IPS-15b (cell line): ENCODE measurements around the gene KRTAP1-5.
"Not testable (repeated sequence)": the region's sequence is repeated elsewhere in the genome, so short reads cannot be mapped to it uniquely, and the experiment has no call there.

Source experiments
- H3K27me3 ChIP-seq: one replicate; pipeline ENCODE4 v1.6.1; 2013; ENCODE audit warnings: low read length; ENCODE audit not compliant: control insufficient read depth, insufficient read depth
- H3K36me3 ChIP-seq: one replicate; pipeline ENCODE4 v1.6.1; 2013; ENCODE audit warnings: low read length; ENCODE audit not compliant: control insufficient read depth, insufficient read depth
- H3K4me1 ChIP-seq: one replicate; pipeline ENCODE4 v1.6.1; 2013; ENCODE audit warnings: mild to moderate bottlenecking, low read length; ENCODE audit not compliant: control insufficient read depth, insufficient read depth
- H3K4me3 ChIP-seq: one replicate; pipeline ENCODE4 v1.5.1; 2013; ENCODE audit warnings: low read depth, low read length
- H3K9ac ChIP-seq: one replicate; pipeline ENCODE4 v1.6.1; 2013; ENCODE audit warnings: low read depth, mild to moderate bottlenecking, low read length
- H3K9me3 ChIP-seq: one replicate; pipeline ENCODE4 v1.6.1; 2013; ENCODE audit warnings: mild to moderate bottlenecking, low read length; ENCODE audit not compliant: control insufficient read depth, insufficient read depth

The KRTAP1-5 gene, protein sequence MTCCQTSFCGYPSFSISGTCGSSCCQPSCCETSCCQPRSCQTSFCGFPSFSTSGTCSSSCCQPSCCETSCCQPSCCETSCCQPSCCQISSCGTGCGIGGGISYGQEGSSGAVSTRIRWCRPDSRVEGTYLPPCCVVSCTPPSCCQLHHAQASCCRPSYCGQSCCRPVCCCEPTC

DNA sequence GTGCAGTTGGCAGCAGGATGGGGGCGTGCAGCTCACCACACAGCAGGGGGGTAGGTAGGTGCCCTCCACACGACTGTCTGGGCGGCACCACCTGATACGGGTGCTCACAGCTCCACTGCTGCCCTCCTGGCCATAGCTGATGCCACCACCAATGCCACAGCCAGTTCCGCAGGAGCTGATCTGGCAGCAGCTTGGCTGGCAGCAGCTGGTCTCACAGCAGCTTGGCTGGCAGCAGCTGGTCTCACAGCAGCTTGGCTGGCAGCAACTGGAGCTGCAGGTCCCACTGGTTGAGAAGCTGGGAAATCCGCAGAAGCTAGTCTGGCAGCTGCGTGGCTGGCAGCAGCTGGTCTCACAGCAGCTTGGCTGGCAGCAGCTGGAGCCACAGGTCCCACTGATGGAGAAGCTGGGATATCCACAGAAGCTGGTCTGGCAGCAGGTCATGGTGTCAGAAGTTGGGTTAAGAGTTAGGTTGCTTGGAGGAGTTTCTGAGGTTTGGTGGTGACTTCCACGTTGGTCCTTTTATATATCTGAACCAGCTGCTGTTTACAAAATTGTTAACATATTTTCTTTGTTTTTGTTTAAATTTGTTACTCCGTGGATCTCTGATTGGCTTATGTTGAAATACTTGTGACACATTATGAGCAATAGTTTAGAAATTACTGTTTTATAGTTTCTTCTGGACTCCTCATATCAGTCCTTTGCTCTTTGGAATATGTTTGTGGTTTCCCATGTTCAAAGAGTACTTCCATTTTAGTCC, at the start of gene KRTAP1-5:
Gene KRTAP1-5, minus strand, starts transcription at position 494 of the 757 bp plus-strand sequence. Its CDS starts 53 bp downstream, at position 441.
- H3K4me3 ChIP-seq = no peak within 1 kb of the TSS
- H3K9ac ChIP-seq = no peak within 1 kb of the TSS

GRCh38 chr17:41076788-41077187, 49.8 kb upstream of the KRTAP1-5 start:
- H3K36me3 ChIP-seq = no peaks in the 10 kb centered on the region
- no peaks in the 10 kb centered on the region for H3K4me1 ChIP-seq

More for the DNA sequence above, at the start of gene KRTAP1-5:
- Histone ChIP-seq H3K4me1 (no peaks in the 10 kb centered on the region), H3K9me3 (no peaks in the 10 kb centered on the region), H3K36me3 (no peaks in the 10 kb centered on the region), H3K27me3 (no peaks in the 10 kb centered on the region)

DNA sequence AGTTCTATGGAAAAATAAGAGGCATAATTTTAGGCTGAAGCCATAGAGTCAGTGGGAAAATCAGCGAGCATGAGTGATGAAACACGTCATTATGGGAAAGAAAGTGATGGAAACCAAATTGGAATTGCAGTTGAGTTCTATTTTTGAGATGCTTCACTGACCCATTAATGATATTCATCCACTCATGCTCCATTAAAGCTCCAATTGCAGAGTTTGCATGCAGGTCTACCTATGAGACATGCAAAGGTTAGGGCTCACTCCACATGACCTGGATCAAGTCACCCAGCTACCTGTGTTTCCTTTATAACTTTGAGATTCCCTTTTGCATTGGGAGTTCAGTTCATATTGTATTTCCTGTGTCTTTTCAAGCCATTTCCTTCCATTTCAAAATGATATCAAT, 46.7 kb upstream of the KRTAP1-5 start:
- Histone ChIP-seq H3K4me3 (no peak overlapping the region), H3K9me3 (no peaks in the 10 kb centered on the region), H3K36me3 (no peaks in the 10 kb centered on the region), H3K9ac (no peak overlapping the region), H3K4me1 (no peaks in the 10 kb centered on the region), H3K27me3 (no peaks in the 10 kb centered on the region)

More at GRCh38 chr17:41076788-41077187, 49.8 kb upstream of the KRTAP1-5 start:
- Histone ChIP-seq H3K4me3 (no peak overlapping the region), H3K9ac (no peak overlapping the region), H3K9me3 (no peaks in the 10 kb centered on the region), H3K27me3 (no peaks in the 10 kb centered on the region)

DNA sequence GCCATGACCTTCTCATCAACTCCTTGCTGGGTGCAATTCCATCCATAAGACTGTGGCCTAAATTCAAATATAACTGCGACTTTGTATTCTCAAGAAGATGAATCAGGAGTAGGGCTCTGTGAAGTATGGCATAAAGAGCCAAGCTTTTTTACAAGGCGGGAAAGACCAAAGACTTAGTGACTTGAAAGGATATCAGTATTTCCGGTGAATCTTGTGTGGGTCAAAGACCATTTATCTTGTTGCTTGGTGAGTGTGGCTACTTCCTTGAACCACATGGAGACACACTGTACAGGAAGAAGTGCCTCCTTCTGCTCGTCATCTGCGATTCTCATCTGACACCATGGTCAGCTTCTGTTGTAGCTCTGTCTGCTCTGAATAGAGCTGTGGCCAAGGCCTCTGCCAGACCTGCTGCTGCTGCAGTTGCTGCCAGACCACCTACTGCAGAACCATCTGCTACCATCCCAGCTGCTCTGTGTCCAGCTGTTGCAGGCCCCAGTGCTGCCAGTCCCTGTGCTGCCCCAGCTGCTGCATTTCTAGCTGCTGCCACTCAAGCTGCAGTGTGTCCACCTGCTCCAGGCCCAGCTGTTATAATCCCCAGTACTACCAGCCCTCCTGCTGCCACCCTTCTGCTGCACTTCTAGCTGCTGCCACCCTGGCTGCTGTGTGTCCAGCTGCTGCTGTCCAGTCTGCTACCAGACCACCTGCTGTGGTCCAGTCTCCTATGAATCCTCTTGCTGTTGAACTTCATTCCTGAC, 44.8 kb upstream of the KRTAP1-5 start:
- H3K9ac ChIP-seq = no peak overlapping the region
- no peak overlapping the region for H3K4me3 ChIP-seq
- H3K36me3 ChIP-seq = no peaks in the 10 kb centered on the region
- H3K9me3 ChIP-seq = no peaks in the 10 kb centered on the region
- no peaks in the 10 kb centered on the region for H3K4me1 ChIP-seq
- no peaks in the 10 kb centered on the region for H3K27me3 ChIP-seq

DNA sequence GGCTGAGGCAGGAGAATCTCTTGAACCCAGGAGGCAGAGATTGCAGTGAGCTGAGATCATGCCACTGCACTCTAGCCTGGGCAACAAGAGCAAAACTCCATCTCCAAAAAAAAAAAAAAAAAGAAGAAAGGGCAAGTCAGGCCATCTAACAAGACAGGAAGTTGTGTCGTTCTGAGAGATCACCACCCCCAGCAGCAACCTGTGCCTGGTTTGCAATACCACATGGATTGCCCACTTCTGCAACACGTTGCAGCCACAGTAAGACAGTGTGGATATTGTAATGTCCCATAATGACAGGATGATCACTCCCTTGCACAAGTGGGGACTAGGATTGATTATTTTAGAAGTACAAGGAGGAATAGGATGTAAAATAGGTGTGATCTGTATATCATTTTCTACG, 42.0 kb upstream of the KRTAP1-5 start:
- no peaks in the 10 kb centered on the region for H3K9me3 ChIP-seq
- H3K36me3 ChIP-seq = no peaks in the 10 kb centered on the region
- no peak overlapping the region for H3K9ac ChIP-seq
- H3K4me3 ChIP-seq = no peak overlapping the region
- H3K27me3 ChIP-seq = no peaks in the 10 kb centered on the region
- H3K4me1 ChIP-seq = no peaks in the 10 kb centered on the region

DNA sequence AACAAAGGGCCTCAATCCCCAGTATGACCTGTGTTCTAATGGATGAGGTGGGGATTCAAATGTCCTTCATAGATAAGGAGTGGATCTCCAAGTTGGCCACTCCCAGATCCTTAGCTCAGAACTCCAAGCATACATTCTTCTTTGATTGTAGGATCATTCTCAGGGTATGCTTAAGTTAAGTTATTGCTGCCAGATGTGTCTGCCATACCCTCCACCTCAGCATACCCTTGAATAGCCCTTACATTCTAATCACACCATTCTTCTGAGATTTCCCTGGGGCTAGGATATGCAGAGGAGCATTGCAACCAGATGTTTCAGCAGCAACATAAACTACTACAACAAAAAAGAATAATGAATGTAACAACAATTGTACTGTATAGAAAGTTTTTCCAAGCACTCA, 40.3 kb upstream of the KRTAP1-5 start:
- H3K27me3 ChIP-seq = no peaks in the 10 kb centered on the region
- no peak overlapping the region for H3K4me3 ChIP-seq
- no peaks in the 10 kb centered on the region for H3K36me3 ChIP-seq
- H3K9ac ChIP-seq = no peak overlapping the region
- H3K4me1 ChIP-seq = no peaks in the 10 kb centered on the region
- no peaks in the 10 kb centered on the region for H3K9me3 ChIP-seq

- Histone ChIP-seq H3K4me3 (no peak within 1 kb of the TSS), H3K36me3 (no peaks in the 10 kb centered on the region), H3K9me3 (no peaks in the 10 kb centered on the region), H3K4me1 (no peaks in the 10 kb centered on the region), H3K9ac (no peak within 1 kb of the TSS), H3K27me3 (no peaks in the 10 kb centered on the region)
These were observed 39.0 kb upstream of the KRTAP1-5 start, which contains the start of gene KRTAP2-4 for GRCh38 chr17:41065829-41066624. Gene KRTAP2-4 (minus strand): TSS chr17:41065879. CDS start chr17:41065845, 34 bp downstream.

DNA sequence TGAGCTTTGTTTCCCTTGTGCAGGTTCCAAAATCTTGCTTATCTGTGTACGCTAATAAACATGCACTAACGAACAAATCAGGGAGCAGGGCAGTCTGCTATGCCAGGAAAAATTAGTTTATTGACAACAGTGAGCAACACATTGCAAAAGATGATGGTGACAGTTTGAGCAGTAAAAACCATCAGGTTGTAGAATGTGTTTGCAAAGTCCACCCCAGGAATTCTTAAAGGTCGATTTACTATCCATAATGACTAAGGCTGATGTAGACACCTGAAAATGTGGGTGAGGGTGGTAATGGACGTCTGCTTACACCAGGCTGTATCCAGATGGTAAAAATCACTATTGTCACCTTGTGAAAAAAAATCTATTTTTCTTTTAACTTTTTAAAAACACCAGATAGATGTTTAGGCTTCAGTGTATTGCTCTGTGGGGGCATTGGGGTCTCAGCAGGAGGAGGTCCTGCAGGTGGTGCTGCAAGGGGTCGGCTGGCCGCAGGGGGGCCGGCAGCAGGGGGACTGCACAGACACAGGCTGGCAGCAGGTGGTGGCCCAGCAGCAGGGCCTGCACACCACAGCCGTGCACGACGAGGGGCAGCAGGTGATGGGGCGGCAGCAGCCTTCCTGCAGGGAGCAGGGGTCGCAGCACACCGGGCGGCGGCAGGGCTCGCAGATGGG, 38.1 kb upstream of the KRTAP1-5 start:
- H3K36me3 ChIP-seq, H3K9me3 ChIP-seq, H3K4me1 ChIP-seq, H3K4me3 ChIP-seq, H3K9ac ChIP-seq, H3K27me3 ChIP-seq: not testable (repeated sequence)

- Histone ChIP-seq H3K9me3 (no peaks in the 10 kb centered on the region), H3K27me3 (no peaks in the 10 kb centered on the region), H3K9ac (no peak overlapping the region), H3K4me3 (no peak overlapping the region), H3K36me3 (no peaks in the 10 kb centered on the region), H3K4me1 (no peaks in the 10 kb centered on the region)
These were observed 37.3 kb upstream of the KRTAP1-5 start for GRCh38 chr17:41064301-41064700.

- no peaks in the 10 kb centered on the region for H3K36me3 ChIP-seq
- H3K4me3 ChIP-seq = no peak overlapping the region
- no peaks in the 10 kb centered on the region for H3K27me3 ChIP-seq
- H3K9ac ChIP-seq = no peak overlapping the region
- no peaks in the 10 kb centered on the region for H3K9me3 ChIP-seq
- H3K4me1 ChIP-seq = no peaks in the 10 kb centered on the region
These were observed 36.4 kb upstream of the KRTAP1-5 start for GRCh38 chr17:41063449-41063848.

DNA sequence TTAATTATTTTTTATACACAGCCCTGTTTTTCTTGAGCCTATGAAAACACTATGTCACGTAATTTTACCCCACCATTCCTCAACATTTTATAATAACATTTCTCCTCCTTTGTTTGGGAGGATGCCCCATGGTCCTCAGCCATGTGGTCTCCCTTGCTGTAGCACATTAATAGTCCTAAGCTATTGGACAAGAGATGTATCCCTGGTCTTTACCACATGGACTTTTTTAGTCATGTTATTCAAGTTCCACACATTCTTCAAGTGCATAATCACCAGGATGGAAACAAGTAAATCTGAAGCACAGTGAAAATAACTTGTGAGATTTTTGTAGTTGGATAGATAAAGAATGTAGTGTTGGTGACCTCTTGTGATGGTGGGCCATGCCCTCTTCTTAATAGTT, 35.0 kb upstream of the KRTAP1-5 start:
- no peaks in the 10 kb centered on the region for H3K27me3 ChIP-seq
- H3K4me1 ChIP-seq = no peaks in the 10 kb centered on the region
- H3K9ac ChIP-seq = no peak overlapping the region
- H3K36me3 ChIP-seq = no peaks in the 10 kb centered on the region
- H3K4me3 ChIP-seq = no peak overlapping the region
- H3K9me3 ChIP-seq = no peaks in the 10 kb centered on the region
